GM18951 (cell line): Measurements from ENCODE around the gene CD99.

Experiments used
- POLR2A ChIP-seq: IDR thresholded peaks from 4 replicates; pipeline ENCODE4 v1.6.1; 2011; ENCODE audit warnings: mild to moderate bottlenecking; ENCODE audit not compliant: insufficient read length, insufficient read depth; ENCODE audit errors: extremely low read depth
- in situ Hi-C: fragments of 300-500 bp; cut with MboI; formaldehyde crosslinking; loops from one replicate; pipeline ENCODE4 v1.12.0; 2022; ENCODE audit warnings: low sequenced_read_pairs, mixed read lengths, inconsistent platforms; ENCODE audit not compliant: unreplicated experiment

Gene CD99, protein sequence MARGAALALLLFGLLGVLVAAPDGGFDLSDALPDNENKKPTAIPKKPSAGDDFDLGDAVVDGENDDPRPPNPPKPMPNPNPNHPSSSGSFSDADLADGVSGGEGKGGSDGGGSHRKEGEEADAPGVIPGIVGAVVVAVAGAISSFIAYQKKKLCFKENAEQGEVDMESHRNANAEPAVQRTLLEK

DNA sequence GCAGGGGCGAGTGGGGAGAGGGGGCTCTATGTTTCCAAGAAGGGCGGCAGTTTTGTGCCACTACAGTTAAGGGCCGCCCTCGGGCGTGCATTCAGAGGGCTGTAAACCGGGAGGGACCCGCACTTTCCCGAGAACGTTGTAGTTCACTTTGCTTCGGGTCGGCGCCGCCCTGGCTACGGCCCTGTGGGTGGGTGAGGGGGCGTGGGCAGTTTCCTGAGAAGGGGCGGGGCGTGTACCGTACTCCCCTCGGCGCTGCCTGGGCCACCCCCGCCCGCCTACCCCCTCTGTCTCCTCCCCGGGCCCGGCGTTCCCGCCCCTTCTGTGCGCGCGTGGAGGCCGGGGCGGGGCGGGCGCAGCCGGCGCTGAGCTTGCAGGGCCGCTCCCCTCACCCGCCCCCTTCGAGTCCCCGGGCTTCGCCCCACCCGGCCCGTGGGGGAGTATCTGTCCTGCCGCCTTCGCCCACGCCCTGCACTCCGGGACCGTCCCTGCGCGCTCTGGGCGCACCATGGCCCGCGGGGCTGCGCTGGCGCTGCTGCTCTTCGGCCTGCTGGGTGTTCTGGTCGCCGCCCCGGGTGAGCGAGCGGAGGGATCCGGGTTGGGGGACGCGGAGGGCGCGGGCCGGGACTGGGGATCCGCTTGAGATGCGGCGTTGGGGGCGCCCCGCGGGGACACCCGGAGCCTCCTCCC lies at the start of gene CD99:
TSS of gene CD99 (plus strand) at position 440 of the 687 bp plus-strand sequence. CDS start at position 506, 66 bp downstream.
- in situ Hi-C loops: no loop called here
- peak; percentile 66 for TF ChIP-seq POLR2A

DNA sequence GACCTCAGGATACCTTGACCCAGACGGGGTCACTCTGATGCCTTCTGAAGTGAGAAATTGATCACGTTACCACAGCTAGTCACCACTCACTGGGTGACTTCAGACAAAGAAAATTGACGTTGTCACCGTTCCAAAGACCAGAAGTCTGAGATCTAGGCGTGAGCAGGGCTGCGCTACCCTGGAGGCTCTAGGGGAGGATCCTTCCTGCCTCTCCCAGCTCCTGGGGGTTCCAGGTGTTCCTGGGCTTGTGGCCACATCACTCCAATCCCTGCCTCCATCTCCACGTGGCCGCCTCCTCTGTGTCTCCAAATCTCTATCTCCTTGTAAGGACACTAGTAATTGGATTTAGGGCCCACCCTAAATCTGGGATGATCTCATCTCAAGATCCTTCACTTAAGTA lies 48.9 kb upstream of the CD99 start:
- in situ Hi-C loops: no loop called here
- TF ChIP-seq POLR2A: no peak

DNA sequence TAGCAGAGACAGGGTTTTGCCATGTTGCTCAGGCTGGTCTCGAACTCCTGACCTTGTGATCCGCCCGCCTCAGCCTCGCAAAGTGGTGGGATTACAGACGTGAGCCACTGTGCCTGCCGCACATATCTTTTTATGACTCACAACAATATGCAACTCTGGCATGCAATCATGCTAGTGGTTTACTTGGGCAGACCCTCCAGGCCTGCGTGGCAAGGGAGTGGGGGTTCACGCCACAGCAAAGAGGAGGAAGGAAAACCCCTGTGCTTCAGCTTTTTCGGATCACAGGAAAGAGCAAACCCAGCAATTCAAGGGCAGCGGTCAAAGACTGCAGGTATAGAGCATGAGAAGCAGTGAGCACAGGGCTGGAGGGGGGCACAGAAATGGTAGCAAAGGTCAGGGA lies 48.3 kb upstream of the CD99 start:
- TF ChIP-seq POLR2A: no peak
- in situ Hi-C loops: no loop called here

DNA sequence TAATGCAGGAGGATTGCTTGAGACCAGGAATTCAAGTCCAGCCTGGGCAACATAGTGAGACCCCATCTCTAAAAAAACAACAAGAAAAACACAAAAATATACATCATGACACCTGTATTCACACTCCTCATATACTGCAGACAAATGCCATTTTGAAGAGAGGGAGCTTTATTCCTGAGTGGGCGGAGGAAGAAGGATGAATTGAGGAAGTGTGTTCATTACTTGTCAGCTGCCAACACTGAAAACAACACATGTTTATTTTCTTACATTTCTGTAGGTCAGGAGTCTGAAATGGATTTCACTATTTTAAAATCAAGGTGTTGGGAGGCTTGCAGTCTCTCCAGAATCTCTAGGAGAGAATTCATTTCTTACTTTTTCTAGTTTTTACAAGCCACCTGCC lies 47.2 kb upstream of the CD99 start:
- TF ChIP-seq POLR2A: no peak
- in situ Hi-C loops: no loop called here

DNA sequence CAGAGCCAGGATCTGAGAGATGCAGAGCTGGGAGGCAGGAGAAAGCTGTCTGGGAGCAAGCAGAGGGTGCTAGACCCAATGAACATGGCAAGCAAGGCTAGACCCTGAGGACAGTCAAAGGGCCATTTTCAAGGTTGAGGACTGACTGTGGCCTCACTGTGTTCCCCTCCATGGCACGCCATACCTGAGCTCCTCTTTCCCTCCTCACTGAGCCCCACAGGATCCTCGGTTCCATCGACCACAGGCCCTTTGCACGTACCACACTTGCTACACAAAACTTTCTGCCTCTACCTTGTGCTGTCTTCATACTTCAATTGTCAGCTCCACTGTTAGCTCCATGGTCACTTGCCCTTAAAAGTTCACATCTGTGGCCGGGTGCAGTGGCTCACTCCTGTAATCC lies 45.5 kb upstream of the CD99 start:
- TF ChIP-seq POLR2A: no peak
- in situ Hi-C loops: no loop called here

DNA sequence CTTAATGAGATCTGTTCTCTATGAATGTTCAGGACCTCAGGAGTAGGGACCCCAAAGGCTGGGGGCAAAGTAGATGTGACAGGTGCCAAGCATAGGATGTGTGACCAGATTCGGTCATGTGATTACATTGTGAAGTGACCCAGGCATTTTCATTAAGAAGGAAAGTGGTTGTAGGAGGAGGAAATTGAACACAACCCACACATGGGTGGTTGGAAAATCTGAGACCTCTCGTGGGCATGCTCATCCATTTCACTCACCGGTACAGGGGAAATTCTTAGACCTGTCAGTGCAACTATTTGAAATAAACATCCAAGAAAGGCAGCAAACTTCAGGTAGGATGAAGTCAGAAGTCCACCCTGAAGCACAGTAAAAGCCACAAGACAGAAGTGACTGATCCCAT lies 43.5 kb upstream of the CD99 start:
- no peak for TF ChIP-seq POLR2A
- in situ Hi-C loops: no loop called here

DNA sequence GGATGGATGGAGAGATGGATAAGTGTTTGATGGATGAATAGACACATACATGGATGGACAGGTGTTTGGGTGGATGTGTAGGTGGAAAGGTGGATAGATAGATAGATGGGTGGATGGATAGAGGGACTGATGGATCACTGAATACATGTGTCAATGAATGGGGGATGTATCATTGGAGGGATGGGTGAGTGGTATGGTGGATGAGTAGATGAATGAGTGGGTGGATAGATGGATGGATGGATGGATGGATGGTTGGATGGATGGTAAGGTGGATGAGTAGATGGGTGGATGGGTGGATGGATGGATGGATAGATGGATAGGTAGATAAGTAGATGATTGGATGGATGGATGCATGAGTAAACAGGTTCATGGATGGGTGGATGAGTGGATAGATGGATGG lies 41.1 kb upstream of the CD99 start:
- in situ Hi-C loops: loop anchor here (5.0 kb wide), 1 partner anchor 162 kb away; no protein-coding TSS in a partner anchor
- TF ChIP-seq POLR2A: no peak

DNA sequence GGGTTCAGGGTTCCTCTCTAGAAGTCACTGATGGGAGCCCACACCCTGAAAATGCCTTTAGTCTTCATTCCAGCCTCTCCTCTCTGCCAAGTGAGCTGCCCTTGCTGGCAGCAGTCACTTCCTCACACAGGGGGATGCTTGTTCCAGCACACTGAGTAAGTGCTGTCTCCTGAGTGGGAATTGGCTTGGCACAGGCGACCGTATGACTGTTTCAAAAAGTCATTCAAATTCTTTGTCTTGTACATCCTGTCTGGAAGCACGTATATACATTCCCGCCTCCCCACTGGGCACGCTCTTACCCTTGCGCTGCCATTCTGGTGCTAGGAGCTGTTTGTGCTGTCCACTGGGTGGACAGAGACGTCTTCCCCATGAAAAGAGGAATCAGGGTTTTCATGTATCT lies 40.2 kb upstream of the CD99 start:
- in situ Hi-C loops: loop anchor here (5.0 kb wide), 1 partner anchor 161 kb away; no protein-coding TSS in a partner anchor
- no peak for TF ChIP-seq POLR2A

DNA sequence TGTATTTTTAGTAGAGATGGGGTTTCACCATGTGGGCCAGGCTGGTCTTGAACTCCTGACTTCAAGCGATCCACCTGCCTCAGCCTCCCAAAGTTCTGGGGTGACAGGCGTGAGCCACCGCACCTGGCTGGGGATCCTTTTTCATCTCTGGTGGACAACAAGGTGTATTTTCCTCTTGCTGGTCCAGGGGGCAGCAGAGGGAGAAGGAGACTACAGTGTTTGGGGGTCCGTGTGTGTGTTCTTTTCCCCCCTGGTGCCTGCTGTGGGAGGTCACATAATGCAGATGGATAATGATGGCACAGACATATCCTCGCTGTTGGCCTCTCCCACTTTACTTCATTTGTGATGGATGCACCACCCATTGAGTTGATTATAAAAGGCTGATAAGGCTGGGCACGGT lies 39.0 kb upstream of the CD99 start:
- TF ChIP-seq POLR2A: no peak

DNA sequence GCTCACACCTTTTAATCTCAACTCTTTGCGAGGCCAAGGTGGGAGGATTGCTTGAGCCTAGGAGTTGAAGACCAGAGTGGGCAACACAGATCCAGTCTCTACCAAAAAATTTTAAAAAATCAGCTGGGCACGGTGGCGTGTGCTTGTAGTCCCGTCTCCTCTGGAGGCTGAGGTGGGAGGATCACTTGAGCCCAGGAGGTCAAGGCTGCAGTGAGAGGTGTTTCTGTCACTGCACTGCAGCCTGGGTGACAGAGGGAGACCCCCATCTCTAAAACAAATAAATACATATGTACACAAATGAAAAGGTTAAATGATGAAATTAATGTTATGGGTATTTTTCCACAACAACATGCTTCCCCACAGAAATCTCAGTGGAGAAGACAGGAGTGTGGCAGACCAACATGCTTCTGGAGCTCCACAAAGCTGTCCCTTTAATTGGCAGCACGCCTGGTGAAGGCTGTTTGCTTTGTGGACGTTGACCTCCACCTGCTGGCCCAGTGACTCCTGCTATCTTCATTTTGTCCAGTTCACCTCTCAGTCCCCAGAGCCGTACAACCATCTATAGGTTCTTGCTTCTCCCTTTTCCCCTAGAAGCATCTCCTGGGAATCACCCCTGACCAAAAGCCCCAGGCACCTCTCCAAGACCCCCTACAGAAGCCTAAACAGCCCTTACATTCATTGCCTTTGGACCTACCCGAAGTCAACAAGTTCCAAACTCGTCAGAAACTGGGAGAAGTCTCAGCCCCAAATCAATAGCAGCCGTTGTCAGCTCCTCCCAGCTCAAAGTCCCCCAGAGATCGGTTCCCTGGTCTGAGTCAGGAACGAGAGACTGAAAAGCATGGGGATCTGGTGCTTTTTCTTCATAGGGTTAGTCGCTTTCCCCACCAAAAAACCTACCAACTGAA lies 36.4 kb upstream of the CD99 start:
- in situ Hi-C loops: loop anchor here (5.0 kb wide), 1 partner anchor 158 kb away; no protein-coding TSS in a partner anchor
- no peak for TF ChIP-seq POLR2A

More for the DNA sequence above, 39.0 kb upstream of the CD99 start:
- in situ Hi-C loops: loop anchor here (5.0 kb wide), 1 partner anchor 160 kb away; no protein-coding TSS in a partner anchor

DNA sequence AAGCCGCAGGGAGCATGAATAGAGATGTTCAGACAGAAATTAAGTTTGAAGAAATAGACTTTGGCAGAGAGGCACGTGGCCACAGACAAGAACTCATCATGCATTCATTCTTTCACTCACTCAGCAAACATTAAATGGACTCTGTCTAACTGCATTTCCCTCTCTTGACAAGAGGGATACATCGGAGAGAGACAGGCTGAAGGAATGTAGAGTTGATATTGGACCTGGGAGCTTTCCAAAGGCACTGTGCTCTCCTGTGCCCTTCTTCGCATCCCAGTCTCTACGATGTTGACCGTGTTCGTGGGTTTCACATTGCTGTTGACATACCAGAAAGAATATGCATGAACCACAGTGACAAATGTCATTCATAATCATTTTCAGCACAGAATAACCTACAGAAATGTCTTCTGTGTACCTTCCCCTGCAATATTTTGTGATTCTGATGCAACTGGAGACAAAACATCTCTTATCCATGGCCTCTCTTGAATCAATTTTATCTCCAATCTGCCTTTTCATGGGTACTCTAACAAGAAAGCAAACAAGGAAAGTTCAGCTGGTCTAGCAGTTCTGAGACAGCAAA lies 34.7 kb upstream of the CD99 start:
- in situ Hi-C loops: no loop called here
- no peak for TF ChIP-seq POLR2A

DNA sequence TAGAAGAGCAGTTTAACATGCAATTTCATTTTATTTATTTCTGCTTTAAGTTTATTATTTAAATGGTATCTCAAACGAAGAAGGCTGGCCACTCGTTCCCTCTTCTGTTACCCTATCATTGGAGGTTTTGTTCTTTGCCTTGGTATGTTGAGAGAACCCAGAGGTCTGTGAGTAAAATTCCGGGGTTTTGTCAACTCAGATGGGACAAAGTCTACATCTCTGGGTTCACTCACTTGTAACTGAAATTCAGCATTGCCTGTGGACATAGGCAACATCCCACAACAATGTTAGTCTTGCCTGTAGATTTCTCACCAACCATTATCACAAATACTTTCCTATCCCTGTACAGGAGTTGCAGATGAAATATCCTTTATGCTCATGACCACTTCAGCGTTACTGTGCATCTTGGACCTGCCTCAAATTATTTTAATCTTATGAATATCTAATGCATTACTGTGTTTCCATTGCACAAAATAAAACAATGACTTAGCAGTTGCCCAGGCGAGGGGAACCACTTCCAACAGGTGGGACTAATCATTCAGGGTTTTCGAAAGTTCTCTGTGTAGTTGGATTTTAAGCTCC lies 33.5 kb upstream of the CD99 start:
- in situ Hi-C loops: no loop called here
- no peak for TF ChIP-seq POLR2A
